NCI-H345 treated with DMSO at 0.1 percent for 48 hours (cell line): ENCODE results near the gene TPO.
"Not testable (repeated sequence)": the region's sequence is repeated elsewhere in the genome, so short reads cannot be mapped to it uniquely, and the experiment has no call there.

Experiments used
- DNase-seq: peaks from one replicate; lab custom pipeline; 2025; ENCODE audit not compliant: unreplicated experiment; lab: John Stamatoyannopoulos, UW

Gene TPO

DNA sequence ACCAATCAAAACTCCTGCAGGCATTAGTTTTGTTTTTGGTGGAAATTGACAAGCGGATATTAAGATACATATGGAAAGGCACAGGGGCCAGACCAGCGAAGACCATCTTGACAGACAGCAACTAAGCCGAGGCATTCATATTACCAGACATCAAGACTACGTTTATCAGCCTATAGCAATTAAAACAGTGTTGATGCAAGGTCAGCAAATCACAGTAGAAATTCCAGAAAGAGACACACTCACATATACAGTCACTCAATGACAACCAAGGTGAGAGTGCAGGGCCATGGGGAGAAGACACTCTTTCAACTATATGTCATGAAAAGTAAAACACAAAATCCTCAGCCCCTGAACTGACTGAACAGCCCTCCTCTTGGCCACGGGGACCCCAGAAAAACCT, 164.6 kb downstream of the TPO start:
- no peak for DNase-seq

DNA sequence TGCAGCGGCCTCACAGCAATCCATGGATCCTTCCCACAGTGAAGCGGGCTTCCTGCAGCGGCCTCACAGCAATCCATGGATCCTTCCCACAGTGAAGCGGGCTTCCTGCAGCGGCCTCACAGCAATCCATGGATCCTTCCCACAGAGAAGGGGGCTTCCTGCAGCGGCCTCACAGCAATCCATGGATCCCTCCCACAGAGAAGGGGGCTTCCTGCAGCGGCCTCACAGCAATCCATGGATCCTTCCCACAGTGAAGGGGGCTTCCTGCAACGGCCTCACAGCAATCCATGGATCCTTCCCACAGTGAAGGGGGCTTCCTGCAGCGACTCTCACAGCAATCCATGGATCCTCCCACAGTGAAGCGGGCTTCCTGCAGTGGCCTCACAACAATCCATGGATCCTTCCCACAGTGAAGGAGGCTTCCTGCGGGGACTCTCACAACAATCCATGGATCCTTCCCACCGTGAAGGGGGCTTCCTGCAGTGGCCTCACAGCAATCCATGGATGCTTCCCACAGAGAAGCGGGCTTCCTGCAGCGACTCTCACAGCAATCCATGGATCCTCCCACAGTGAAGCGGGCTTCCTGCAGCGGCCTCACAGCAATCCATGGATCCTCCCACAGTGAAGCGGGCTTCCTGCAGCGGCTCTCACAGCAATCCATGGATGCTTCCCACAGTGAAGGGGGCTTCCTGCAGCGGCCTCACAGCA, 168.1 kb downstream of the TPO start:
- not testable (repeated sequence) for DNase-seq

DNA sequence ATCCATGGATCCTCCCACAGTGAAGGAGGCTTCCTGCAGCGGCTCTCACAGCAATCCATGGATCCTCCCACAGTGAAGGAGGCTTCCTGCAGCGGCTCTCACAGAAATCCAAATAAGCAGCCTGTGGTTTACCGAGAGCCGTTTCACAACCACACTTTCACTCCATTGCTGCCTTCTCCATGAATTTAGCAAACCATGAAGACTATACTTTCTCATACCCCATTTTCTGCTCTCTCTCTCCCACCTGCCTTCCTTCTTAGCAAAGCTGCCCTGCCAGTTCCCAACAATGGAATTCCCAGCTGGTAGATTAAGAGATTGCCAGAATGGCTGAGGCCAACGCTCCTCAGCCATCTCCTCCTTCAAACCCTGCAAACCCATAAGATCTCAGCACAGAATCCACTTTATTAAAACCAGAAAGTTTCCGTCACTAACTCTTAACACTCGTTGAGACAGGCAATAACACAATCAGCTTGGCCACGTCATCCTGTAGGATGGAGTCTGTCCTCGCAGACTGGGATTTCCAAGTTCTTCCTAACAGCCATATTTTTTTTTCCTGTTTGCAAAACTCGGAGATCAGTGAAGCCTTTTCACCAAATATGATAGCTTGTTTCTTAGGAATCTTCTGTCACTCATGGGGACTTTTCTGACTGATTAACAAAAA, 168.8 kb downstream of the TPO start:
- no peak for DNase-seq

DNA sequence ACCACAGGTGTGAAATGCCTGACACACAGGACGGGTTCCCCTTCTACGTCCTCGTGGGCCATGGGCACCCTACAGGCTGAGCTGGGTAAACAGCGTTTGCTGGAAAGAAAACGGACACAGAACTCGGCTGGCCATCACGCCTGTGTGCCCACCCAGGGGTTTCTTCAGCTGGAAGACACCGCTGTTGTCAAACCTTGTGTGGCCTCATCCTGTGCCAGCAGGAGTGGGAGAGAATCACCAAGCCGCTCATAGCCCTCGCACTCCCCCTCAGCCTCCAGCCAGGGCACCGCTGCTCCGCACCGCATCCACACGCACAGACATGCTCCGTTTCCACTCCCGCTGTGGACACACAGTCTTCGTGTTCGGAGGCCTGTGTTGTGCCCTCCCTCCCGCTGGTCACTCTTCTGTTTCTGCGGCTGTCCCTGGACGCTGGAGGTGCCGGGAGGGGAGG, 169.7 kb downstream of the TPO start:
- no peak for DNase-seq

DNA sequence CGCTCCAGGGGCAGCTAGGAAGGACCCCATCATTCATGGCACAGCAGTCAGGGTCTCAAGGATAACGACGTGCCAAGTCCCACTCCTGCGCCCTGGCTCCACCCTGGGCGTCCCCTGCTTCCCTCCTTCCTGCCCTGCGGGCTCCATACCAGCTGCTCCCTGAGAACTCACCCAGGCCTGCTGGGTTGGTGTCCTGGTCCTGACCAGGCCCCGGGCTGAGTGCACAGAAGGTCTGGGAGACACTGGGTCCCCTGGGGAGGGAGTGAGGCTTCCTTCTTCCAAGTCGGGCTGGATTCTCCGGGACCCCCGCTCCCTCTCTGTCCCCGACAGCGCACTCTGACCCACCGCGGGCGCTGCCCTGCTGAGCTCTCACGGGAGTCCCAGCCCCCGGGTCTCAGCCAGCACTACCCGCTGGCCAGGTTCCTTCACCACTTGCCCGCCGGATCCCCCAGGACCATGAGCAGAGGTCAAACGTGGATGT, 170.8 kb downstream of the TPO start:
- no peak for DNase-seq

DNA sequence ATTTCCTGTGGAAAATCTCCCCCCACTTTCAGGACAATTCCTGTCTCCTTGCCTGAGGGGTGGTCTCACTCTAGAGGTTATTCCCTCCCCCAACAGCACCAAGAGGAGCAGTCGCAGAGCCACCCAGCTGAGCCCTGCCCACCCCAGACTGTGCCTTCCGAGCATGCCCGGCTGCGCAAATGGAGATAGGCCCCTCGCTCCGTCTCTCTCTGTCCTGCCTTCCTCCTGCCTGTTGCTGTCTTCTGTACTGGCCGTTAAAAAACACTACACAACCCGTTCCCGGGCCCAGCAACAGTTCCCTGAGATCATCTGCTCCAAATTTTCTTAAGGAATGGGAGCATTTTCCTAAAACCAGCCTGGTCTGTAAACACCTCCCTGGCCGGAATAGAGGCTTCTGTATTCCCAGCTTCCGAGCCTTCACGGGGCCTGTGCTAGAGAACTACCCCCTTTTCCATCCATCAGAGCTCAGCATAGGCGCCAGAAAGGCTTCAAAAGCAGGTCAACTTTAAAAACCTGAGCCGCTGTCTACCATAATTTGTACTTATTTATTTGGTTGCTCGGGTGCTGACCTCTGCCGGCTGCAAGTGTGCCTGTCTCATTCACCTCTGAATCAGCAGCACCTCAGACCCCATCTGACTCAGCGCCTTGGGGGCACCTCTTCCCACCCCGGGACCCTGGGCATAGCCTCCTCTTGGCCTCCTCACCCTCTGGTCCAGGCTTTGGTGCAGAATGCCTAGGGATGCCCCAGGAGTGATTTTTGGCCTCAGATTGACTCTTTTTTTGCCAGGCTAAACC, 171.6 kb downstream of the TPO start:
- no peak for DNase-seq

DNA sequence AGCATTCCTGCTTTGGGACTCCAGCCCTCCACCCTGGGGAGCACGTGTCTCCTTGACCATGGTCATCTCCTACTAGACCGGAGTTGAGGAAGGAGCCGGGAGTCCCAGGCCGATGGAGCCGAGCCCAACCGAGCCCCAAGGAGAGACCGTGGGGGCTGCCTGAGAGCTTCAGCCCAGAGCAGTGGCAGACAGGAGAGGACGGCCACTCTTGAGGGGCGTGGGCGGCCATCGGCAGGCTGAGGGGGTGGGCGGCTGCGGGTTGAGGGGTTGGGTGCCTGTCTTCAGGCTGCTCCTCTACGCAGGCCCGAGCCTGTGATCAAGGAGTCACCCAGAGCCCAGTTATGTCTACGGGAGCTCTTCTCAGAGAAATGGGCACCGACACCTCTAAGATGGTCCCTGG, 172.4 kb downstream of the TPO start:
- DNase-seq, result no peak

DNA sequence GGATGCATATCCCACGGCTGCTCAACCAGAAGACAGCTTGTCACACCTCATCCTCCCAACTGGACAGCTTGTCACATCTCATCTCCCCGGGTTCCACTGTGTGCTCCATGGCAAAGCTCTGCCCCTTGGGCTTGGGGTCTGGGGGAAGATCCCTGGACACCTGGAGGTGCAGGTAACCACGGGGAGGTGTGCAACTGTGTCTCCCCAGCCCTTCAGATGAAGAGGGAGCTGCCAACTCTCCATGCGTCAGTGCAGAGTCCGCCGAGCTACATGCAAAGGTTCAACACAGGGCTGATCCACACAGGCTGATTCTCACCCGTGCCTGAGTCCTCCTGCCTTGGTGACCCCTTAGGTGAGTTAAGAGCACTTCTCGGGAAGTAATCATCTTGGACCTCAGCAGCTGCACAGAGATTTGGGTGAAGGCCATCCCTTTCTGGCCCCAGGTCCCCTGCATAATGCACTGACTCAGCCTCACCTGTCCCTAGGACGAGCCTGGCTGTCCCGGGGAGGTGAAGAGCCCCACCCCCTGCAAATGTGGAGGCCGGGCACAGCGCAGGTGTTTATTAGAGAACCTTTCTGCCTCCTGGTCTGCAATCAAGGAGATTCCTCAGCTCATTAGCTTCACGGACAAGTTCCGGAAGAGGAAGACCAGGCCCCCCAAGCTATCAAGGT, 173.1 kb downstream of the TPO start:
- no peak for DNase-seq

DNA sequence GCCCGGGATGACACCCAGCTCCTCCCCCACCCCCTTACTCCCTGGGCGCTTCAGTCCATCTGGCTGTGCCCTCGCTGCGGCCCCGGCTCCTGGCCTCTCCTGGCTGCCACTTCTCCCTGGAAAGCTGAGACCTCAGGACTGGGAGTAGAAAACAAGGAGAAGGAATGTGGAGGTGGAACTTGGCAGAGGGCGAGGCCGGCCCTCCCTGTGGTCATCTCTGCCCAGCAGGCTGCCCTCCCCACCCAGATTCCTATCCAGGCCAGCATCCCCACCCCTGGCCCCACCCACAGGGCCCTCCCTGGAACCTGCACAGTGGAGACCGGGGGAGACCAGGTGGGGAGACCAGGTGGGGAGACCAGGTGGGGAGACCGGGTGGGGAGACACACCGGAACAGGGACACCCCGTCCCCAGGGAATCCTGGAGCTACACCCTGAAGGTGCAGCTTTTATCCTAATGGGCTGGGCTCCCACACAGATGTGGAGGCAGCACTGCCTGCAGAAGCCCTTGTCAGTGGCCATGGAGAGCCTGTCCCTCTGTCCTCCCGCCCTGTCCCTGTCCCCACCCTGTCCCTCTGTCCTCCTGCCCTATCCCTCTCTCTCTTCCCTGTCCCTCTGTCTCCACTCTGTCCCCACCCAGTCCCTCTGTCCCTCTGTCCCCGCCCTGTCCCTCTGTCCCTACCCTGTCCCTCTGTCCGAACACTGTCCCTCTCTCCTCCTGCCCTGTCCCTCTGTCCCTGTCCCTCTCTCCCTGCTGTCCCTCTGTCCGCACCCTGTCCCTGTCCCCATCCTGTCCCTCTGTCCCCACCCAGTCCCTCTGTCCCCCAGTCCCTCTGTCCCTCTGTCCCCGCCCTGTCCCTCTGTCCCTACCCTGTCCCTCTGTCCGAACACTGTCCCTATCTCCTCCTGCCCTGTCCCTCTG, 173.9 kb downstream of the TPO start:
- DNase-seq, result no peak

DNA sequence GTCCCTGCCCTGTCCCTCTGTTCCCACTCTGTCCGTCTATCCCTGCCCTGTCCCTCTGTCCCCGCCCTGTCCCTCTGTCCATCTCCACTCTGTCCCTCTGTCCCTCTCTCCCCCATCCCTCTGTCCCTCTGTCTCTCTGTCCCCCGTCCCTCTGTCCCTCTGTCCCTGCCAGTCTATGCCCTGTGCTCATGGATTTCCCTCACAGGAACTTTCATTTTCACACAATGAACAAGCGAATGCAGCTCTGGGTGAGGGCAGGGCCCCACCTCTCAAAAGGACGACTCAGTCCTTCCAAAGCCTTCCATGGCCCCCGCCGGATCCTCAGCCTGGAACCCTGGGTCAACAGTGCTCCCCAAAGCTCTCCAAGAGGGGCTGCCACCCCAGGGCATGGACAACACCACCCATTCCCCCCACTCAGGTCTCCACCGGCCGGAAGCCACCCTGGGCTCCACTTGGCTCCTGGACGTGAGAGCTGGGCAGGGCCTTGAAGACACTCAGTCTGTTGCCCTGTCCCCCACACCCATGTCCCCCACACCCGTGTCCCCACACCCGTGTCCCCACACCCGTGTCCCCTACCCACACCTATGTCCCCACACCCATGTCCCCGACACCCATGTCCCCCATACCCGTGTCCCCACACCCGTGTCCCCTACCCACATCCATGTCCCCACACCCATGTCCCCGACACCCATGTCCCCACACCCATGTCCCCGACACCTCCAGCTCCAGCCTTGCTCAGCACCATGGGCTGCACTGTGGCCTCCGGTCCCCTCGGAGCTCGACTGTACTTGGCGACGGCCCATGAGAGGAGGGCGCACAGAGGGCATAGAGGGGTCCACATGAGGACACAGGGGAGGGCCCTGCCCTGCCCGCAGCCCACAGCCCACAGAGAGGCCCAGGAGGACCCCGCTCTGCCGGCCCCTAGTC, 175.1 kb downstream of the TPO start:
- DNase-seq, result no peak

DNA sequence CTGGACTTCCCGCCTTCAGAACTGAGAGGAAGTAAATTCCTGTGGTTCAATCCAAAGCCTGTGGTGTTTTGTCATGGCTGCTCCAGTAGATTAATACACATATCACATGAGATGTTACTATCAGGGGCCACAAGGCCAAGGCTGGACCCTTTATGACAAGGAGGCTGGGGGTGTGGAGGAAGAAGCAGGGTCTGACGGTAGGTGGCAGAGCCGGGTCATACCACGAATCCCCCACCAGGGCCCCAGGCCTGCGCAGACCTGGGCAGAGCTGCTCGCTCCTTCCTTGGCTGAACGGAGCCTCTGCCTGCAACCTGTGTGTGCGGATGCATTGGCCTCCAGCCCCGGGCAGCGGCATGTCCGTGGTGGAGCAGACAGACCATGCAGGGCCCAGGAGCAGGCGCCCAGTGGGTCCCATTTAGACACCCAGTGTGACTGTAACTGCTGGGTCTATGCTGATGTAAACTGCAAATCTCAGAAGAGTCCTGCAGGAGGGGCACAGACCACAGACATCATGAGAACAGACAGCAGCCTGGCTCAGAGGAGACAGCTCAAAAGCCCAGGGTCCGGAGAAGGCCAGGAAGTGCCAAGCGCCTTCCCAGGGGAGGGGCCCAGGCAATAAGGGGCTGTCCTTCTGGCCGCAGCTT, 175.8 kb downstream of the TPO start:
- DNase-seq, result no peak

DNA sequence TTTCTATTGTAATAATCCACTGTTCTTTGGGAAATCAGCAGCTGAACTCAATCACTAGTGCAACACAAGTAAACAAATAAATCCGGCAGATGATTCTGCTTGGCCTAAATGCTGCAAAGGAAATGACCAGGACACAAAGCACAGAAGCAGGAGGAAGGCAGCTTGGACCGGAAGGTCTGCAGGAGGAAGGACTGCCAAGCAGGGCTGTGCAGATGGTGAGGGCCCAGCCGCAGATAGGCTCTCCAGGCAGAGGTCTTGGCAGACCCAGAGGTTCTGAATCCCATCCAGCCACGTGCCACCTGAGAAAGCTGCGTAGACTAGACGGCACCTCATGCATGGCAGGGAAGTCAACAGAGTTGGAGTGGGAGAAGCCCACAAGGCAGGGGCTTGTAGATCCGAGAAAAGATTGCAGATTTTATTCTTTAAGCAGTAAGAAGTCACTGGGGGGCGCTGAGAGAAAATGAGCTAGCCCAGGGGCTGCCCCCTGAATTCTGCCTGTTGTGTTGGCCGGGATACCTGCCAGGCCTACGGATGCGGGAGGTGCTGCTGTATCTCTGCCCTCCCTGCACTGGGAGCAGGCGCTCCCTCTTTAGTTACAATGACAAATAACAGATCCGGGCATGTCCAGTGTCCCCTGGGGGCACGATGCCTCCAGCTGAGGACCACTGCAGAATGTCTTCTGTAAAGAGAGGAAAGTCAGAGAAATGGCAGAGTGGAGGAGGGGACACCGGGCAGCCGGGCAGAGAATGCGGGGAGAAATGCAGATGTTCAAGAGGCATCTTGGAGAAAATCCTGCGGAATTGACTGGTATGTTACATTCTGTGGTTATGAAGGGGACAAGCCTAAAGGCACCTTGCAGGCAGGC, 177.6 kb downstream of the TPO start:
- DNase-seq, result no peak

DNA sequence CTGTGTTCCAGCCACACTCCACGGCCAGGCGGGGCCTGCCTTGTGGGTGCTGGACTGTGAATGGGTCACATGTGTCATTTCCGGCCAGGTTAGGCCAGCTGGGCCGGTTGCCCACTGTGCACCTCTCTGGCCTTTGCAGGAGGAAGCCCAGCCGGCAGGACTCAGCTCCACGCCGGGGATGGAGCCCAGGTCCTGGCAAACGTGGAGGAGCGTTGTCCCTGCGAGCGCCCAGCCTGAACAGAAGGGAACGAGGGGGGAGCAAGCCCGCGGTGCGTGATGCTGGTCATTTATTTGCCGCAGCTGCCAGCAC, 178.2 kb downstream of the TPO start:
- DNase-seq, result no peak
